ENCODE data around the gene EMC7. TPM values are rescaled to one million over a fixed set of nuclear protein-coding genes. Genes with fewer than 3 reads are reported as not detected.

EMC7 gene
- total and polyA plus RNA-seq, 2 experiments from 2014 or later, result 18.3 to 55.1 TPM

DNA sequence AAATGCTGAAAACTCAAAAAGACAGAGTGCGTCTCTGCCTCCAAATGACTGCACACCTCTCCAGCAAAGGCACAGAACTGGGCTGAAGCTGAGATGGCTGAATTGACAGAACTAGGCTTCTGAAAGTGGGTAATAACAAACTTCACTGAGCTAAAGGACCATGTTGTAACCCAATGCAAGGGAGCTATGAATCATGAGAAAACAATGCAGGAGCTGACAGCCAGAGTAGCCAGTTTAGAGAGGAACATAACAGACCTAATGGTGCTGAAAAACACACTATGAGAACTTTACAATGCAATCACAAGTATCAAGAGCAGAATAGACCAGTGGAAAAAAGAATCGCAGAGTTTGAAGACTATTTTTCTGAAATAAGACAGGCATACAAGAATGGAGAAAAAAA is 52.5 kb downstream of the EMC7 start:
- H3K36me3 ChIP-seq (ENCODE audit: insufficient read depth), result no peaks in the 10 kb centered on the region
- DNase-seq (ENCODE audit: low spot score), result no peak
- no peak overlapping the region for H3K4me3 ChIP-seq
- H4K20me1 ChIP-seq (replicated peaks; ENCODE audit: insufficient read depth), result no peaks in the 10 kb centered on the region
- H3K9me3 Mint-ChIP-seq, result peaks cover 28% of the 10 kb centered on the region
- 0 out of 2 replicates have a peak, but pooled peaks cover 2% of the 10 kb centered on the region for H3K9me2 ChIP-seq (ENCODE audit: insufficient read depth)
- H3K79me2 ChIP-seq (replicated peaks; ENCODE audit: insufficient read depth), result no peaks in the 10 kb centered on the region
- H3K4me1 ChIP-seq (ENCODE audit: insufficient read depth), result no peaks in the 10 kb centered on the region
- H3F3A ChIP-seq (replicated peaks; ENCODE audit: low read depth), result no peaks in the 10 kb centered on the region
- TF ChIP-seq NANOG (IDR thresholded peaks at IDR 0.05; ENCODE audit: borderline replicate concordance) (no peak), STAT1 (IDR thresholded peaks at IDR 0.05; ENCODE audit: unreplicated experiment) (no peak), EZH2 (IDR thresholded peaks at IDR 0.05; ENCODE audit: low read depth, unreplicated experiment) (no peak), ZNF114 (CRISPR knock-in tag; IDR thresholded peaks at IDR 0.05) (no peak), JUNB (IDR thresholded peaks at IDR 0.05; ENCODE audit: unreplicated experiment) (no peak), ZNF331 (CRISPR knock-in tag; IDR thresholded peaks at IDR 0.05; ENCODE audit: low read depth) (no peak), POLR2AphosphoS5 (IDR thresholded peaks at IDR 0.05; ENCODE audit: low read depth) (no peak), EZH2phosphoT487 (IDR thresholded peaks at IDR 0.05; ENCODE audit: unreplicated experiment) (no peak), REST (IDR thresholded peaks at IDR 0.05; ENCODE audit: unreplicated experiment) (no peak), CREB1 (CRISPR knock-in tag; IDR thresholded peaks at IDR 0.05; ENCODE audit: low read depth) (no peak), ZNF462 (CRISPR knock-in tag; IDR thresholded peaks at IDR 0.05) (no peak)
- TF ChIP-seq, protein P1, sequence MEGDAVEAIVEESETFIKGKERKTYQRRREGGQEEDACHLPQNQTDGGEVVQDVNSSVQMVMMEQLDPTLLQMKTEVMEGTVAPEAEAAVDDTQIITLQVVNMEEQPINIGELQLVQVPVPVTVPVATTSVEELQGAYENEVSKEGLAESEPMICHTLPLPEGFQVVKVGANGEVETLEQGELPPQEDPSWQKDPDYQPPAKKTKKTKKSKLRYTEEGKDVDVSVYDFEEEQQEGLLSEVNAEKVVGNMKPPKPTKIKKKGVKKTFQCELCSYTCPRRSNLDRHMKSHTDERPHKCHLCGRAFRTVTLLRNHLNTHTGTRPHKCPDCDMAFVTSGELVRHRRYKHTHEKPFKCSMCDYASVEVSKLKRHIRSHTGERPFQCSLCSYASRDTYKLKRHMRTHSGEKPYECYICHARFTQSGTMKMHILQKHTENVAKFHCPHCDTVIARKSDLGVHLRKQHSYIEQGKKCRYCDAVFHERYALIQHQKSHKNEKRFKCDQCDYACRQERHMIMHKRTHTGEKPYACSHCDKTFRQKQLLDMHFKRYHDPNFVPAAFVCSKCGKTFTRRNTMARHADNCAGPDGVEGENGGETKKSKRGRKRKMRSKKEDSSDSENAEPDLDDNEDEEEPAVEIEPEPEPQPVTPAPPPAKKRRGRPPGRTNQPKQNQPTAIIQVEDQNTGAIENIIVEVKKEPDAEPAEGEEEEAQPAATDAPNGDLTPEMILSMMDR (conservative IDR thresholded peaks at IDR 0.05; ENCODE audit: low read depth in 2 of 2), result no peak
- TF ChIP-seq, protein P2, sequence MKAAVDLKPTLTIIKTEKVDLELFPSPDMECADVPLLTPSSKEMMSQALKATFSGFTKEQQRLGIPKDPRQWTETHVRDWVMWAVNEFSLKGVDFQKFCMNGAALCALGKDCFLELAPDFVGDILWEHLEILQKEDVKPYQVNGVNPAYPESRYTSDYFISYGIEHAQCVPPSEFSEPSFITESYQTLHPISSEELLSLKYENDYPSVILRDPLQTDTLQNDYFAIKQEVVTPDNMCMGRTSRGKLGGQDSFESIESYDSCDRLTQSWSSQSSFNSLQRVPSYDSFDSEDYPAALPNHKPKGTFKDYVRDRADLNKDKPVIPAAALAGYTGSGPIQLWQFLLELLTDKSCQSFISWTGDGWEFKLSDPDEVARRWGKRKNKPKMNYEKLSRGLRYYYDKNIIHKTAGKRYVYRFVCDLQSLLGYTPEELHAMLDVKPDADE (IDR thresholded peaks at IDR 0.05), result no peak
- H3K4me1 Mint-ChIP-seq, result no peaks in the 10 kb centered on the region
- no peaks in the 10 kb centered on the region for H3K27me3 ChIP-seq (ENCODE audit: insufficient read depth)
- H2AFZ ChIP-seq, result no peak overlapping the region
- ATAC-seq, result no peak
- peaks cover 6% of the 10 kb centered on the region; the same call in 2 of the 3 replicates for H3K36me3 Mint-ChIP-seq (ENCODE audit: low read depth)
- H3K4me2 ChIP-seq, result no peak overlapping the region
- H3K27me3 Mint-ChIP-seq (ENCODE audit: insufficient read depth, low read depth, poor library complexity), result peaks cover 3% of the 10 kb centered on the region
- H3K4me3 Mint-ChIP-seq, result no peak overlapping the region
- no peak overlapping the region for H3K27ac Mint-ChIP-seq
- no peak overlapping the region for H3K27ac ChIP-seq (ENCODE audit: low read depth)
